HG03457 (cell line): Measurements from ENCODE around the gene CGA.

Source experiments
- ATAC-seq: cut with Tn5 transposase; IDR thresholded peaks from one replicate; pipeline ENCODE4 v1.9.1; 2021; ENCODE audit warnings: moderate number of reproducible peaks; ENCODE audit not compliant: unreplicated experiment

Gene CGA

DNA sequence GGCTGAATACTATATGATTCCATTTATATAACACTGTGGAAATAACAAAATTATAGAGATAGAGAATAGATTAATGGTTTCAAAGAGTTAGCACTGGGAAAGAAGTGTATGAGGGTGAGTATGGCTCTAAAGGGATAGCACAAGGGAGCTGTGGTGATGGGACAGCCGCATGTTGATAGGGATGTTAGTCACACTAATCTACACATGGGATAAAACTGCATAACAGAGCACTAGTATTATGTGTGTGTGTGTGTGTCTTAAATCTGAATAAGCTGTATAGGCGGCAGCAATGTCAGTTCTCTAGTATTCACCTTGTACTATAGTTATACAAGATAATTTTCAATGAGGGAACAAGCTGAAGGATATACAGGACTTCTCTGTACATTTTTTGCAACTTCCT, 5.8 kb downstream of the CGA start:
- no peak for ATAC-seq

DNA sequence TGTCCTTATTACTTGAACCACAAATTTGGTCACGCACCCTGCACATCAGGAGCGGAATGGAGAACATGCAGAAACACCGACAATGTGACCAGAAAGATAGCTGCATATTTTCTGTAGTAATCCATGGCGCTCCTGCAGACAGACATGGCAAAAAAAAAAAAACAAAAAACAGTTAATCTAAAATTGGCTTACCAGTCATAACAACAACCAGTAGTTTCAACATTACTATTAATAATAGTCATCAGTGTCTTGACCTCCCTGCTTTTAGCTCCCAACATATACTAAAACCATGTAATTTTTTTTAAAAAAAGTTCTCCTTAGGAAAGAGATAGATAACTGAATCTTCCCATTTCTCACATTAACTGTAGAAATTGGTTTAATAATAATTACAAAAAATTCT, 6.8 kb downstream of the CGA start:
- no peak for ATAC-seq

DNA sequence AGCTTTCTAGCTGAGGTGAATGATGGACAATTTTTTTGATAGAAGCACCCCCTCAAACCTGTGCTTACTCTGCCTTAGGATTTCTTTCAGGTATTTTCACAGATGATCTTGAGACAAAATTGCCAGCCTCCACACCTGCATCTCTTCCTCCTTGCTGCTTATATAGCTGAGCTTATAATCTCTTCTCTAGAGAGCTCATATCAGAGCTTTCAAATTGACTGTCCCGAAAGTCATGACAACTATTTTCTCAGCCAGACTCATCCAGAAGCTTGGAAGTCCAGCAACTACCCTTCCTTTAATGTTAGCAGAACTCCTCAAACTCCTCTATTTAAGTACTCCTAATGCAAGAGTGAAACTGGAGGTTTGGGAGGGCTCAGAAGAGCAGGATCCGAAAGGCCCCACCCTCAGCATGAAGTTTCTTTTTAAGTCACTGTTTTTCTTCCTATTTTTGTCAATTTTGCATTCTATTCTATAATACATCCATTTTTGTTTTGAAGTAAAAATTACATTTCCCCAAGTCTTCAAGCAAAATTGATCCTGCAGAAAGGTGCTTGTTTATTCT, 12.7 kb downstream of the CGA start:
- ATAC-seq: no peak

DNA sequence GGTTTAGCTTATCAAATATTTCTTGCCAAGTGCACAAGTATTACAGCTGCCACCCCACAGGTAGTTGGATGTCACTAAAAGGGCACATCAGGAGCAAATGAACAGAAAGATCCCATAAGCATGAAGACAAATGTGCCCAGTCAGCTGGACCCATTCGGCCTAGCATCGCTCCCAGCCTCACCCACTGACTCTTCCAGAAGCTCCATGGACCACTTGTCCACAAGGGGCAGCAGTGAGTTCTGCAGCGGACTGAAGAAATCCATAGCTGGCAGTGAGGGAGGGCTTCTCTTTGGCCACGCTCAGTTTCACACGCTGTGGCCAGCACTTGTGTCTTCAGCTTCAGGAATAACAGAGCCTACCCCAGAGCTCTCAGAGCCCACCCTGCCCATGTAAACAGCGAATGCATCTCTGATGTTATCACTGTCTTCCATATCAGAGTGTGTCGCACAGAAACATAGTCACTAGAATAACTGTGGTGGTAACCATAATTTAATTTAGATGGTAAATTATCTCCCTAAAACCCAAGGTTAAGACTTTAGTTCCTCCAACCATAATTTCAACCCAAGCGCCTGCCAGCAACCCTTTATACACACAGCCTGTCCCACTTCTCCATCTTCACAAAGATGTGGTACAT, 15.8 kb downstream of the CGA start:
- ATAC-seq: peak; percentile 66

DNA sequence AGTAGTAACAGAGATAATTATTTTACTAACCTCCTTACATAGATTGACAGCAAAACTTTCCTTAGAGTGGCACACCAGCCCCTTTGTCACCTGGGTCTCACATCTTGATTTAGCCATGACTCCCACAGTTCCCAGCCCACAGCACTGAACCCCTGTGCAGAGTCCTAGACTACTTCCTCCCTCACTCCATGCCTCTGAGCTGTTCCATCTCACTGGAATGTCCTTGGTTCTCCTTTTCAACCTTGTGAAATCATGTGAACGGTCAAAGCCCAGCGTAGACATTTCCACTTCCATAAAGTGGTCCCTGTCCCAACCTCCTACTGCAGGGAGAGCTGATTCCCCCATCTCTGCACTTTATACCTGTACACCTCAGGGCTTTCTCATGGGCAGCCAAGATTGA, 19.7 kb downstream of the CGA start:
- no peak for ATAC-seq

DNA sequence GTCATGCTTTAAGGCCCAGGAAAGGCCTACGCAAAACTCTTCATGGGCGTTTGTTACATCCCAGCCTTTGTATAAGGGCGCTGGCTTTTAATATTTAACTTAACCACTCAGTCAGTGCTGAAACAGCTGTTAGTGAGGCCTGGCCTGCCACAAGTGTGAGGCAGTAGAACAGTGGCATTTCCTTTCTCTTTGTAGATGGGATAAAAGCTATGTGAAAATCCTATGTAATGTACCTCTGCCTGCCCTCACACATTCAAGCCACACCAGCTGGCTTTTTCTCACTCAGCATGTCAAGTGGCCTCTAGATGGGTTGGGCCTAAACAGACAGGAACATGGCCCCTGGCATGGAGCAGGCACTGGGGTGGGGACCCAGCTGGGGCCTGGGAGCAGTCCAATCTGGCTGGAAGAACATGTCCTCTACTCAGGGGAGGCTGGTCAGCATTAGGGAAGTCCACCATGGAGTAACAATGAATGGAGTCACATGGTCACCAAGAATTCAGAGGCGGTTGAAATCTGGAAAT, 20.7 kb downstream of the CGA start:
- ATAC-seq: peak; percentile 51

DNA sequence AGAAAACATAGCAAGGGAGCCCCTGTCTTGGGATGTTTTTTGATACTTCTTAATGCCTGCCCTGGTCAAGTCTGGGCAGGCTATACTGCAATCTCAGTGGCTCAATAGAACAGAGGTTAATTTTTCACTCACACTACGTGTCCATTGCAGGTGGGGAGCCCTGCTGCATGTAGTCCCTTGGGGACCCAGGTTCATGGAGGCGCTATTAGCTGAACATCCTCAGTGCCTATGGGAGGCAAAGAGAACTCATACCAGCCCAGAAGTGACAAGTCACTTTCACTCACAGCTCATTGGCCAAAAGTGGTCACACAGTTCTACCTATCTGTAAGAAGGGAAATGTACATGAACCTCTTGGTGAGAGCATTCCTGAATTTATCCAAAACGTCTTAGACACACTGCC, 23.2 kb downstream of the CGA start:
- ATAC-seq: no peak

DNA sequence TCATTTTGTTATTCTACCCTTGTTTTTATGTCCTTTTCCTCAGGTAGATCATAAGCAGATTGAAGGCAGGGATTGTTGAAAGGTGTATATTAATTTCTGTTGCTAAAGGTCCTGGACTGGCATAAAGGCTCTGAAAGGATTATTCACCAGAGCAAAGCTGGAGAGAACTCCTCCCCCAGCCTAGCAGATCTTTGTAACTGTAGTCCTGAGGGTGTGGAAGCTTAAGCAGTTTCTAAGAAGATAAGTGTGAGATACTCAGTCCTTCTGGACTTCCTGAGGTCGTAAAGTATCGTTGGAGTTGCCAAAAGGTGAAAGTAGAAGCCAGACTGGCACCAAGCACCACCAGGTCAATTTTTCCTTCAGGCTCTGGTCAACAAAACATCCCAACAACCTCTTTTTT, 24.2 kb downstream of the CGA start:
- ATAC-seq: no peak

DNA sequence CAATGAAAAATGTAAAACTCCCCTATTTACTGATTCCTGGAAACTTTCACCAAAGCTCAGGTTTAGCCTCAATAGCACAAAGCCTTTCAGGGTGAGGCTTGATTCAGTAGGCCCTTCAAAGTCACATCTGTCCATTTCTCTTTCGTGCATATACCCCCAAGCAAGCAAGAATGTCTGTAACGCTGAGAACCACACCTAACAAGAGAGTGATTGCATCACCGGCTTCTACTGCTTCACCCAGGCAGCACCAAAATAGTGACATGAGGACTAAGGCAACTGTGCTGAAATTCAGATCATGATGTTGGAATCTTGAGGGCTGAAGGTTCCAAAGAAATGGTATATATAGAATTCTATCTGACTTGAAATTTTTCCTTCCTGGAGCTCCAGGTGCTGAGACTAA, 26.1 kb downstream of the CGA start:
- no peak for ATAC-seq

DNA sequence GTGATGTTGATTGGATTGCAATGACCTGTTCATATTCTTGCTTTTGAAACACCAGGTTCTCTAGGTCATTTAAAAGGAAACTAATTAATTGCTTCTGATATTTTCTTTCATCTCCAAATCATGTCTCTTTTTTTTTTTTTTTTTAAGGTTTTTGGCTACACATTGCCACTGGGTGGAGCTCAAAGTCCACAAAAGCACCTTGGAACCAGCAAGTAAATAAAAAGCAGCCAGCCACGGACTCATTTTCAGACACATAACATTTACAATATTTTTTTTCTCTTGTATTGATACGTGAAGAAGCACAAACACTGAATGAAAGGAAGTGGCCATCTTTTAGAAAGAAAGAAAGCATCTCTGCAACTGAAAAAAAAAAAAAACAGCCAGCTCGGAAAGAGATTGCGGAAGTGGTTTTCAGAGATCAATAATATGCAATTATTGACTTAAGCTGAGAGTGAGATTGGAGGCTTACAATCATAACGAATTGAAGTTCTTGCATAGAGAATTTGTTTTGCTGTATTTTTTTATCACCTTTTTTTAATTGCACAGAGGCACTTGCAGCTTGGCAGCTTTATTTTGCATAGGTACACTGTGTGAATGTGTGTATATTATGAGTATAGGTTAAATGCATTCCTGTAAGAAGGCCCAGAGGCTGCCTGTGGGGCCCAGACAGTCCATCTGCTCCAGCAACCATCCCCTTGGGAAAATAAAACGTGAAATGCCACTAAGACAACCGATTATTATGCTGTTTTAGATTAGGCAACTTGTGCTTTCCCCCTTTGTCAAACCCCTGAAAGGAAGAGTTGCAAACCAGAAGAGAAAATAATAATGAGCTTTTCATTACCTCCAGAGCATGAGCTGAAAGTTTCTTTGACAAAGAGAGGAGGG, 28.2 kb downstream of the CGA start:
- no peak for ATAC-seq

DNA sequence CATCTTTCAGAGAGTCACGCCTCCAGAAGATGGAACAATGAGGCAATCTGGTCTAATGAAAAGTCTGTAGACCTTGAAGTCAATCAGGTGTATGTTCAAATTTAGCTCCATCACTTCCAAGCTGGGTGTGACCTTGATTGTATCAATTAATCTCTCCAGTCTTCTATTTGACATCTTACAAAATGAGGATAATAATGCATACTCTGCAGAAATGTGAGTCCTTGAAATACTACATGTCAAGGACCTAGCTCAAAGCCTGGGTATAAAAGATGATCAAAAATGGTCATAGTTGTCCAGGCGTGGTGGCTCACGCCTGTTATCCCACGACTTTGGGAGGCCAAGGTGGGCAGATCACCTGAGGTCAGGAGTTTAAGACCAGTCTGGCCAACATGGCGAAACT, 29.8 kb downstream of the CGA start:
- ATAC-seq: no peak

DNA sequence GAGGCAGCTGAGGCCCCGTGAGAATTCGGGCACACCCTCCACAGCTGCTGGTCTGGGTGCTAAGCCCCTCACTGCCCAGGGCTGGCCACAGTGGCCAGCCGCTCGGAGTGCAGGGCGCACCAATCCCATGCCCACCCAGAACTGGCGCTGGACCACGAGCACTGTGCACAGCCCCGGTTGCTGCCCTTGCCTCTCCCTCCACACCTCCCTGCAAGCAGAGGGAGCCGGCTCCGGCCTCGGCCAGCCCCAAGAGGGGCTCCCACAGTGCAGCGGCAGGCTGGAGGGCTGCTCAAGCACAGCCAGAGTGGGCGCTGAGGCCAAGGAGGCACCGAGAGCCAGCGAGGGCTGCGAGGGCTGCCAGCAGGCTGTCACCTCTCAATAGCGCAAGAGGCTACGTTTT, 35.0 kb downstream of the CGA start:
- ATAC-seq: no peak

DNA sequence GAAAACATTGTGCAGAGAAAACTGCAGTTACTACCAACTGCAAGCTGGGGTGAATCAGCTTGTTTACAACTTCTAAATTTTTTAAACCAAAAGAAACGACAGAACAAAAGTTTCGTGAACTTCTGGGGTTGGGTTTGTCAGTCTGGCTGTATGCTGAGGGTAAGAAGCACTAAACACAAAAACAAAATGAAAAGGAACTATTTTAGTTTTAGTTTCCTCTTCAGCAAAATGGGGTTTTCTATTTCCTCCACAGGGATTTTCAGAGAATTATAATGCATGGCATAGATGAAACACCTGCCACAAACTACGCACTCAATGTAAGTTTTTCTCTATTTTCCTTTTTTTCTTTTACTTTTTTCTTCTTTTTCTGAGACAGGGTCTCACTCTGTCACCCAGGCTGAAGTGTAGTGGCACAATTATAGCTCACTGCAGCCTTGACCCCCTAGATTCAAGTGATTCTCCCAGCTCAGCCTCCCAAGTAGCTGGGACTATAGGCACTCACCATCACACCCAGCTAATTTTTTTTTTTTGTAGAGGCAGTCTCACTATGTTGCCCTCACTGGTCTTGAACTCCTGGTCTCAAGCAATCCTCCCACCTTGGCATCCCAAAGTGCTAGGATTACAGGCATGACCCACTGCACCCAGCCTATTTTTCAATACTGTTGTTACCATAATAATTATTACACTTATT, 40.6 kb downstream of the CGA start:
- ATAC-seq: no peak

DNA sequence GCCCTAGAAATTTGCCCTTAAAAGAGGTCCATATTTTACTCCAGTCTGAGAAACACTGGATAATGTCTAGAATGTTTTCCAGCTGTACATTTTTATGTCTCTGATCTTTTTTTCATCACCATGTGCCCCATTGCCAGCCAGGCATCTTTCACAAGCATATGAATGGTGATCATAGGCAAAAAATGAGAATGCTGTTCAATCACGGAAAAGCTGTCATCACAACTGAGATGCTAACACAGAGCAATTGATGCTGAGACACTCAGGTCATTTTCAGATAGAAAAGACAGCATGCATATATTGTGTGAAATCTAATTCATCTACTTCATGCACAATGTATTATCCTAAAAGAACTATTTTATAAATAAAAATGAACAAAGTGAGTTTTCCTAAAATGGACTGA, 41.6 kb downstream of the CGA start:
- no peak for ATAC-seq

DNA sequence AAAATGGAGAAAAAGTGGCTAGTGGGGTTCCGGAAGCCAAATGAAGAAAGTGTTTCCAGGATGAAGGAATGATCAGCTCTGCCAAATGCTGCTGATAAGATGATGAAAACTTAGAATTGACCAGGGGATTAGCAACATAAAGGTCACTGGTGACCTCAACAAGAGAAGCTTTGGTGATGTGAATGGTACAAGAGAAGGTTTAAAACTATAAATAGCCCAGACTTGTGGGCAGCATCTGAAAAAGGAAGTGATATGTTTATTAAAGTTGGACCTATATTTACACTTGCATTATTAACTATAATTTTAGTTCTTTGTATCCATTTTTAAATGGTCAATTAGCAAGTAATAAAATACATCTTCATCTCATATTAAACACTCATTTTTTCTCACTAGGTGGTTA, 45.1 kb downstream of the CGA start:
- ATAC-seq: no peak

DNA sequence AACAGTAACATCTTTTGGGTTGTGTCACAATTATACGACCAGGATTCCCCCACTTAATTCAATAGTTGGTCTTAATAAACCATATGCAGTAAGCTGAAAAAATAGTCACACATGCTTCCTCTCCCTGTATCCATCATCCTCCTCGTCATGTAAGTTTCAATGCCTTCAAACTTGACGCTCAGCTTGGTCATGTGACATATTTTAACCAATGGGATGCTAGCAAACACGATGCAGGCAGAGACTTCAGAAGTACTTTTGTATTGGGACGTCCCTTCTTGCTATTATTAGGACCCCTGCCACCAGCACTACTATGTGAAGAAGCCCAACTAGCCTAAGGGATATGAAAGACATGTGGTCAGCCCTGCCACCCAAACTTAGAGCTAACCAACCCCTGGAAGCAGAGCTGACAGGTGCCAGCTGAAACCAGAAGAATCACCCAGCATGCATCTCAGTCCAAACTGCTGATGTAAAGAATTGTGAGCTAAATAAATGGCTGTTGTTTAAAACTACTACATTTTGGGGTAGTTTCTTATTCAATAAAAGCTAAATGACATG, 49.3 kb downstream of the CGA start:
- no peak for ATAC-seq

DNA sequence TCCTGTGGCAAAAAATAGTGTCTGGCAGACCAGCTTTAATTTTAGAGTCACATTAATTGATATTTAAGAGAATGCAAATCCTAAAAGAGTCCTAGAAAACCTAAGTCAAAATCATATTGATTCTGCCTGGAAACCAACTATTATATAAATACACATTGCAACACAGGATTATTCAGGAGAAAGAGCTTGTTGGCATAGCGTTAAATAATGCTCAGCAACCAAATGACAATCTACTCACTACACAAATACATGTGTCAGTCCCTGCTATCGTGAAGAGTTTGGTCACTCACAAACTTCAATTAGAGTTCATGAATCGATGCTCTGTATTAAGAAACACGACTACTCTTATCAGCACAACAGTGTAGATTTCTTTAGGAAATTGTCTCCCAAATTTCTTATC, 54.2 kb downstream of the CGA start:
- no peak for ATAC-seq
